HG03196 (cell line): ENCODE results near the gene VSTM4.

Experiments
- ATAC-seq: cut with Tn5 transposase; IDR thresholded peaks from one replicate; pipeline ENCODE4 v1.9.1; 2021; ENCODE audit not compliant: unreplicated experiment

Gene VSTM4, protein sequence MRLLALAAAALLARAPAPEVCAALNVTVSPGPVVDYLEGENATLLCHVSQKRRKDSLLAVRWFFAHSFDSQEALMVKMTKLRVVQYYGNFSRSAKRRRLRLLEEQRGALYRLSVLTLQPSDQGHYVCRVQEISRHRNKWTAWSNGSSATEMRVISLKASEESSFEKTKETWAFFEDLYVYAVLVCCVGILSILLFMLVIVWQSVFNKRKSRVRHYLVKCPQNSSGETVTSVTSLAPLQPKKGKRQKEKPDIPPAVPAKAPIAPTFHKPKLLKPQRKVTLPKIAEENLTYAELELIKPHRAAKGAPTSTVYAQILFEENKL

DNA sequence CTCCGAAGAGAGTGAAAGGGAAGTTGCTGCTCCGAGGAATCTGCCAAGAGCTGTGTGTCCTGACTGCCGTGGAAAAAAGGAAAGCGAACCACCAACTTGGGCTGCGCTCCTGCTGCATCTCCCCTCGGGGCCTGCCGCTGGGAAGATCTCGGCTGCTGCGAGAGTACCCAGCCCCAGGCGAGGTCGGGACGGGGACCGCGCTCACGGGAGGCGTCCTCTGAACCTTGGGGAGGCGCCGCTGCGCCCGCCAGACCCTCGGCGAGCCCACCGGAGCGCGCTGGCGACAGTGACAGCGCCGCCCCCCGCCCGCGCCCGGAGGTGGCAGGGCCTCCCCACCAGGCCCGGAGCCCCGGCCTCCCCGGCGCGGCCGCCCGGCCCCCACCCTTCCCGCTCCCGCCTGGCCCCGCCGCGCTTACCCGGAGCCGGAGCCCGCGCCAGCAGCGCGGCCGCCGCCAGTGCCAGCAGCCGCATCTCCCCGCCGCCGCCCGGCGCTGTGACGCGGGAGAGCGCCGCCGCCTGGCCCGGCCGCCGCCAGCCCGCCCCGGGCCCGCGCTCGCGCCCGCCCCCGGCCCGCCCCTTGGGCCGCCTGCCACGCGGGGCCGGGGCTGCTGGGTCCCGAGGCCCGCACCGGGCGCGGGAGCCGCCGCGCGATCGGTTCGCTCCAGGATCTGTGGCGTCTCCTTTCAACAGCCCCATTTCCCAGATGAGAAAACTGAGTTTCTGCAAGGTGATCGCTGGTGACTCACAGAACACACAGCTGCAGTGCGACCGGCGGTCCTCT is at the start of gene VSTM4:
TSS of gene VSTM4 (minus strand) at position 508 of the 781 bp plus-strand sequence. CDS start at position 471, 37 bp downstream.
- ATAC-seq = no peak

DNA sequence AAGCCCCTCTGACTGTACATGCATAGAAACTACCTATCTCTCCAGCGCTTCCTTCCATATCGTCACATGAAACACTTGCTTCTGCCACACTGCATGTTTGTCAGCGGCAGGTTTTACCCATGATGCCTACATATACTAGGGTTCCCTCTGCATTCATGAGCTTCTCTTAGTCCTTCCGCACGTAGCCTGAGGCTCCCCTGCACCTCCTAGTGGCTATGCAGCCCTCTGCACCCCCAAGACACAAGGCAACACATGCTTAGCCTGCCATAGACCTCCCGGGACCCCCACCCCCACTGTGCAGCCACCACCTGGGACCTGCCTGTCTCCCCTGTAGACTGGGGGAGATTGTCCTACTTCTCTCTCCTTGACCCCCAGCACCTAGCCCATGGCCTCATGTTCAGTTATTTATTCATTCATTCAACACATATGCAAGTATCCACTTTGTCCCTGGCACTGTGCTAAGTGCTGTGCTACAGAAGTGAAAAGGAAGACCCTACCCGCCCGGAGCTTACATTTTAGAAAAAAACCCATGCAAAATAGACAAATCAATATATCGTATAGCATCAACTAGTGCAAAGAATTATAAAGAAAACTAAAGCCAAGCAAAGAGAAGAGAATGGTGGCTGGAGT is 49.4 kb upstream of the VSTM4 start:
- ATAC-seq = peak; percentile 54

GRCh38 chr10:49163741-49164140 is 48.4 kb upstream of the VSTM4 start:
- ATAC-seq = no peak

DNA sequence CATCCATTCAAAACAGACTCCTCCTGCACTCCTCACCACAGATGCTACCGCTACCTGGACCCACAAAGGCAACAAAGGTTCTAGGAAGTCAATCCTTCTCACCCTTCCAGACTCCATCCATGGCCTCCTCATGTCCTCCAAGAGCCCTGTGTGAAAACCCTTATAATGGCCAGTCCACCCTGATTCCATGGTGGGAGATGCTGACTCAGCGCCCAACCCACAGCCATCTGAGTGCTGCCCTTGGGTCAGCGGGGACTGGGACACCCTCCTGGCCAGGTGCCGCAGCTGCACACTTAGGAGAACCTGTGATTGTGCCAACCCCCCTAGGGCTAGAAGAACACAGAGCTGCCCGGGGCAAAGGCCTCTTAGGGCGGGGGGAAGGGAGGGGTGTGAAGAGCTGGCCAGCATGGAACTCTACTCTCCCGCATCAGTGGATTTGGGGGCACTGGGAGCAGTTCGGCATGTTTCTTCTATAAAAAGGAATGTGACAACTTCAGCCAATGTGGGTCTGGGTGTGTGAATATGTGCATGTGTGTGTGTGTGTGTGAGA is 47.5 kb upstream of the VSTM4 start:
- ATAC-seq = no peak

DNA sequence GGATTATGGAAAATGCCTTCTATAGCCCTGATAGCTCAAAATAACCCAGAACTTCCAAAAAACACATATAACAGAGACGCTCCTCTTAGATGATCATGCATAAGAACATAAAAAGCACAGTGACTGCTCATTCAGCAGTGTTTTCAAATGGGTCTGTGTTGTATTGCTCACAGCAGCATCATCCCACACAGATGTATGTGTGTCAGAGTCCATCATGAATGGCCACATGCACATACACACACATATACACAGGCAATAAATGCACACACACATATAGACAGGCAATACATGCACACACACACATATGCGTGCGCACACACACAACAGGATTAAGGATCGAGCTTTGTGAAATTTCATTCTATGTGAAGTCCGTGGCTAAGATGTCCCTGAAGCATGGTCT is 46.7 kb upstream of the VSTM4 start:
- no peak for ATAC-seq

DNA sequence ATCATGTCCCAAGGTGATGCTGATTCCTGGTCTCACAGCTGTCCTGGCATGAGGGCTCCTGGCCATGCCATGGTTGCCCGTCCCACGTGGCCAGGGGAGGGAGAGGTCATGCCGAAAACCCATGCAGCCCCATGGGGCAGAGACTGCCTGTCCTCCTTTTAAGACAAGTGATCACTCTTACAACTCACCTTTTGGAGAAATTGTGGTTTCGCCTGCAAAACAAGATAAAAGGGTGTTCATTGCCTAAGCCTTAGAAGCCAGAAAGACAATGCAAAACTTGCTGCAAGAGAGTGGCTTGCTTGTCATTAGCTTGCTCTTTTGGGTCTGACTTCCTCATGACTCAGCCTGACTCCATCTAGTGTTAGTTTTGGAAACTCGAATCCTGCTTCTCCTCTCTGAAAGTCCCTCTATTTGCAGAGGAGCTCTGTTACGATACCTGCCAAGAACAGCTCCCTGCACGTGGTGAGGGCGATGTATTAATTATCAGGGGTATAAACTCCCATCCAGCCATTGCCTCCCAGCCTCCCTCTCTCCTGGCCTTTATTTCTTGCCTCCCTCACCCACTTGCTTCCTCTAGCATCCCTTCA is 46.2 kb upstream of the VSTM4 start:
- ATAC-seq = no peak

- ATAC-seq = no peak
Observed at GRCh38 chr10:49160814-49161213, 45.5 kb upstream of the VSTM4 start.

- no peak for ATAC-seq
Observed at GRCh38 chr10:49160110-49160509, 44.8 kb upstream of the VSTM4 start.

DNA sequence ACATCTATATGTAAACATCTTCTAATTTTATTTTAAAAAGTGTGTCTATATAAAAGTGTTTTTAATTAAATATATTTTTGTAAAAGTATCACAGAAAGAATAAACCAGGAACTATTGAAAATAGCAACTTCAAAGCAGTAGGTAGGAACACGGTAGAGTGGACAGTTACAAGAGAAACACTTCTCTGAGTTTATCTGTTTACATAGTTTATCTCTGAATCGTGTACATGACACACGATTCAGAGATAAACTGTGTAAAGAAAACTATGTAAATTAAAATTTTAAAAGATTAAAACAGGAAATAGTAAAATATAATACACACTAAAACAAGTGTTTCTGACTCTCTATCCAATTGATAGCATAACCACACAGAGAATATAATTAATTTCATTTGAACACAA is 43.6 kb upstream of the VSTM4 start:
- no peak for ATAC-seq

DNA sequence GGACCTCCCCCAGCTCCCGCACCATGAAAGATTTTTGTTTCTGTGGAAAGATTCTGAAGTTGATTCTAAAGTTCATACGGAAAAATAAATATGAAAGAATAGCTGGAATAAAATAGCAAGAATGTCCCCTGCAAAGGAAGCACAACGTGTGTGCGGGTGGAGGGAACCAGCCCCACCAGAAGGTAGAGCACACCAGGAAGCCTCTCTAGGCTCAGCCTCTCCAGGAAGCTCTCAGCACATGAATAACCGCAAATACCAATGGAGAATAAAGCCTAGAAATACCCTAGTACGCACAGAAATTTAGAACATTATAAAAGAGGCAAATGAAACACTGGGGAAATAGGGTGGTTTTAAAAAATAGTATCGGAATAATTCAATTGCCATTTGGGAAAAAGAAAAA is 43.1 kb upstream of the VSTM4 start:
- no peak for ATAC-seq

GRCh38 chr10:49157229-49157628 is 41.9 kb upstream of the VSTM4 start:
- ATAC-seq = no peak

GRCh38 chr10:49154641-49155040 is 39.3 kb upstream of the VSTM4 start:
- ATAC-seq = no peak

- no peak for ATAC-seq
Observed at GRCh38 chr10:49153971-49154370, 38.6 kb upstream of the VSTM4 start.

DNA sequence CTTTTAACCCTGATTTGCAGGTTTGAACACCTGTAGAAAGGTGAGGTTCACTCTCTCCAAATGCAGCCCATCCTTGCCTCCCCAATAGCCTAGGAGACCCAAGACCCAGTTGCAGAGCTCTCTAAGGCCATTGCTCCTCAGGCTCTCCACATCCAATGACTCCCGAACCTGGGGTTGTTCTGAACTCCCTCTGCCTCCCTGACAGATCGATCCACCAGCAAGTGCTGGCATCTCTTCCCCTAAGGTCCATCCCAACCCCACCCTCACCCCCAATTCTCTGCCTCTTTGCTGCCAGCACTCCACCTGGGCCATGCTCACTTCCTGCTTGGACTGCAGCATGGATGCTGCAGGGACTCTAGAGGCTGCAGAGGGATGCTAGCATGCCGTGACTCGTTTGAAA is 37.8 kb upstream of the VSTM4 start:
- no peak for ATAC-seq

DNA sequence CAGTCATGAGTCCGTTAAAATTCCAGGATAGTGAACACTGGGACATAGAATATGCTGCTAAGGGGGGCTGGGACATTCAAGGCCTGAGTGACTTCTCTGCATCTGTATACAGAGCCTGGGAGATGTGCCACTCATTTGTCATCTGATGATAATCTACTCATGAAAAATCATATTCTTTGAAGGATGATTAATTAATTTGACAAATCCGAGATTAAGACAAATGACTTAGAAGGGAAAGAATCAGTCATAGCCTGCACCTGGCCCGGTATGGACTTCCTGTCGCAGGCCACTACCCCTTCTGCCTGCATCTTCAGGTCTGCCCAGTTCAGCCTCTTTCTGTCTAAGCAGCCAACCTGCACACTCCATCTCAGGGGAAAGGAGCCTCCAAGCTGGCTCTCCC is 37.3 kb upstream of the VSTM4 start:
- no peak for ATAC-seq

GRCh38 chr10:49152037-49152436 is 36.7 kb upstream of the VSTM4 start:
- ATAC-seq = no peak

DNA sequence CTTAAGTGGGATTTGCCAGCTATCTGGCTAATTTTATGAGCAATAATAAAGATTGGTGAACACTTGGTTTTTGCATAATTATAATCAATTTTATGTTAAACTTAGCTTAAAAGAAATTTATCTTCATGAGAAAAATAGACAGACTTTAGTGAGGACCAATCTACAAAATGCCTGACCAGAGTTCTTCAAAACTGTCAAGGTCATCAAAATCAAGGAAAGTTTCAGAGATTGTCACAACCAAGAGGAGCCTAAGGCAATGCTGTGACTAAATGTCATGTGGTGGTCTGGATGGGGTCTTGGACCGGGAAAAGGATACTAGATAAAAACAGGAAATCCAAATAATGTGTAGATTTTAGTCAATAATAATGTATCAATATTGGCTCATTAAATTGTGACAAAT is 36.2 kb upstream of the VSTM4 start:
- no peak for ATAC-seq

DNA sequence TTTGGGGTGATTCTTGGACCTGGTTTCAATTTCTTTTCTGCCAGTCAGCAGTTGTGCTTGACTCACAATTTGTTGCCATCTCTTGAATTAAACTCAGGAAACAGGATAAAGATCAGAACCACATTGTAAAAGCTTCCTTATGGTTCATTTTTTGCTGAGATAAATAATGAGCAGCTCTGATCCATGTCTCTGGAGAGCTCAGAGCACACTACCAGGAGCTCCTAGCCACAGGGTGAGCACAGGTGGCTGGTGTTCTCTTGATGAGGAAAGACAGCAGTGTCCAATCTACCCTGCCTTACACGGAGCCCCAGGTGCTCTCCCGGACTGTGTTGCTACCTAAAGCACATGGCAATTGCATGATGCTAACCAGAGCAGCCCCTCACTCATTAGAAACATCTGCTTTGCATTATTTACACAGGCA is 35.7 kb upstream of the VSTM4 start:
- no peak for ATAC-seq

DNA sequence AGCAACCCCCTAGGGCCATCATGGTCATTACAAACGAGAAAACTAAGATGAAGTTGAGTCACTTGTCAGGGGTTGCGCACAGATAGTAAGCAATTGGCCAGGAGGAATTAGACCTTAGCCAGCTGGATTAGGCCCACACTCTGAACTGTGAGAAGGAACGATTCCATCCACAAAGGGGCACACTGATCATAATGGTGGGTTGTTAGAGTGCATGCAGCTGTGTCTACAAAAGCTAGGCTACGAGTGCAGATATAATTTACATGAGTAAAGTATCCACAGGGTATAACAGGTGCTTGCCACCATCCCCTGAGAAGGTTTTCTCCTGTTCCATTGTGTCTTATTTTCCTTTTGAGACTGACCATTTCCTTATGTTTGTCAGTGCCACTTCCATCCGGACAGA is 35.1 kb upstream of the VSTM4 start:
- ATAC-seq = no peak

- no peak for ATAC-seq
Observed at GRCh38 chr10:49149881-49150280, 34.6 kb upstream of the VSTM4 start.

DNA sequence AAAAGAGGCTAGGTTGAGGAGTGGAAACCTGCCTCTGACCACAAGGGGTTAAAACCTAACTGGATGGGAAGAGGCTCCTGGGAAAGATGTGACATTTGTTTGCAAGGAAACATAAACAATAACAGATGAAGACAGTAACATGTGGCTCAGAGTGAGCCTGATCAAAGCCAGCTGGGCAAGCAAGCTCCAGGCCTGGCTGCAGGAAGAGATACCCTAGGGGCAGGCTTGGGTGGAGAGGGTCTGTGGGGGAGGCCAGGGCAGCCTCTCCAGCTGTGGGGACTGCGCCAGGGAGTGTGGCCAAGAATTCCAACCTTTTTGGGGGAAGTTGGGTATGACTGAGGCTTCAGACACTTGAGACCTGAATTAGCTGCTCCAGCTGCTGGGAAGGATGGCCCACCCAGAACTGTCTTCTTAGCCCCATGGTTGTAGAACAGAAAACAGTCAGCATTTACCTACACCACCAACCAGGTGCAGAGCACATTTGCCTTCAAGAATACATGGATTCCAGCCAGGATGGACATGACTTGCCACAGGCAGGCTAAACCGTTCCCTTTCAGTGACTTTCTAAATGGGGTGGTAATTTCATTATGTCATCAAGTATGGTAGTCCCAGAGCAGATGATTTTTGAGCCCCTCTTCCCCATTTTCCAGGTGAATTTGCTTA is 28.9 kb upstream of the VSTM4 start:
- no peak for ATAC-seq
